GM12892 (cell line): ENCODE data around the gene NMU.

Experiments
- POLR2A ChIP-seq: IDR thresholded peaks from 2 replicates; pipeline ENCODE4 v1.6.1; 2011; ENCODE audit warnings: low read depth, low read length, control low read depth
- POLR2AphosphoS5 ChIP-seq: IDR thresholded peaks from 2 replicates; pipeline ENCODE4 v1.6.1; 2011; ENCODE audit warnings: low read depth, low read length, control low read depth
- TAF1 ChIP-seq: IDR thresholded peaks from 2 replicates; pipeline ENCODE4 v1.6.1; 2011; ENCODE audit warnings: low read depth, mild to moderate bottlenecking, control low read depth, low read length, borderline replicate concordance

- TF ChIP-seq POLR2AphosphoS5, result no peak
- TF ChIP-seq POLR2A, result no peak
- TF ChIP-seq TAF1, result no peak
Measured at GRCh38 chr4:55600640-55601039, 35.5 kb downstream of the NMU start.
